Activated naive CD8-positive, alpha-beta T cell (primary cell): ENCODE measurements around the gene PRR5L.

Experiments
- H3K27ac Mint-ChIP-seq: one replicate; pipeline ENCODE4 v1.8.0; 2021; ENCODE audit warnings: mixed read lengths
- H3K27me3 Mint-ChIP-seq: one replicate; pipeline ENCODE4 v1.8.0; 2021; ENCODE audit warnings: mixed read lengths
- H3K36me3 Mint-ChIP-seq: one replicate; pipeline ENCODE4 v1.8.0; 2021; ENCODE audit warnings: mixed read lengths
- H3K4me1 Mint-ChIP-seq: one replicate; pipeline ENCODE4 v1.8.0; 2021; ENCODE audit warnings: low read depth, mixed read lengths
- H3K4me3 Mint-ChIP-seq: one replicate; pipeline ENCODE4 v1.8.0; 2021; ENCODE audit warnings: mild to moderate bottlenecking, mixed read lengths
- H3K9me3 Mint-ChIP-seq: one replicate; pipeline ENCODE4 v1.8.0; 2021; ENCODE audit warnings: low read depth, mixed read lengths

Gene PRR5L

GRCh38 chr11:36487619-36488018 is 191.5 kb downstream of the PRR5L start:
- H3K4me3 Mint-ChIP-seq = no peak overlapping the region
- peaks cover 13% of the 10 kb centered on the region for H3K36me3 Mint-ChIP-seq

GRCh38 chr11:36488096-36488495 is 192.0 kb downstream of the PRR5L start:
- Mint-ChIP-seq H3K9me3 (no peaks in the 10 kb centered on the region), H3K27me3 (no peaks in the 10 kb centered on the region), H3K27ac (no peak overlapping the region), H3K36me3 (peaks cover 13% of the 10 kb centered on the region), H3K4me3 (no peak overlapping the region), H3K4me1 (peaks cover 25% of the 10 kb centered on the region)

More at GRCh38 chr11:36487619-36488018, 191.5 kb downstream of the PRR5L start:
- H3K27me3 Mint-ChIP-seq = no peaks in the 10 kb centered on the region
- no peaks in the 10 kb centered on the region for H3K9me3 Mint-ChIP-seq
- peaks cover 25% of the 10 kb centered on the region for H3K4me1 Mint-ChIP-seq
- H3K27ac Mint-ChIP-seq = no peak overlapping the region

- H3K36me3 Mint-ChIP-seq = peaks cover 9% of the 10 kb centered on the region
- H3K27me3 Mint-ChIP-seq = no peaks in the 10 kb centered on the region
- H3K27ac Mint-ChIP-seq = no peak overlapping the region
- no peak overlapping the region for H3K4me3 Mint-ChIP-seq
- H3K4me1 Mint-ChIP-seq = peaks cover 23% of the 10 kb centered on the region
- no peaks in the 10 kb centered on the region for H3K9me3 Mint-ChIP-seq
Observed at GRCh38 chr11:36490026-36490806, 194.1 kb downstream of the PRR5L start.

GRCh38 chr11:36492724-36493304 is 196.7 kb downstream of the PRR5L start:
- no peaks in the 10 kb centered on the region for H3K9me3 Mint-ChIP-seq
- H3K36me3 Mint-ChIP-seq = peaks cover 9% of the 10 kb centered on the region

GRCh38 chr11:36493332-36493731 is 197.2 kb downstream of the PRR5L start:
- Mint-ChIP-seq H3K36me3 (peaks cover 9% of the 10 kb centered on the region), H3K27me3 (no peaks in the 10 kb centered on the region), H3K27ac (no peak overlapping the region)

More at GRCh38 chr11:36492724-36493304, 196.7 kb downstream of the PRR5L start:
- Mint-ChIP-seq H3K27ac (no peak overlapping the region), H3K4me1 (peaks cover 18% of the 10 kb centered on the region), H3K4me3 (no peak overlapping the region), H3K27me3 (no peaks in the 10 kb centered on the region)

GRCh38 chr11:36498721-36499120 is 202.6 kb downstream of the PRR5L start:
- H3K27ac Mint-ChIP-seq = no peak overlapping the region
- H3K9me3 Mint-ChIP-seq = no peaks in the 10 kb centered on the region
- no peaks in the 10 kb centered on the region for H3K27me3 Mint-ChIP-seq
- H3K4me3 Mint-ChIP-seq = no peak overlapping the region
- H3K36me3 Mint-ChIP-seq = peaks cover 2% of the 10 kb centered on the region
- H3K4me1 Mint-ChIP-seq = peaks cover 29% of the 10 kb centered on the region

More at GRCh38 chr11:36493332-36493731, 197.2 kb downstream of the PRR5L start:
- Mint-ChIP-seq H3K4me3 (no peak overlapping the region), H3K4me1 (peaks cover 13% of the 10 kb centered on the region), H3K9me3 (no peaks in the 10 kb centered on the region)

- Mint-ChIP-seq H3K27me3 (no peaks in the 10 kb centered on the region), H3K27ac (peak overlapping the region; percentile 5), H3K4me1 (peaks cover 31% of the 10 kb centered on the region), H3K36me3 (peaks cover 2% of the 10 kb centered on the region), H3K9me3 (no peaks in the 10 kb centered on the region), H3K4me3 (no peak overlapping the region)
Observed at GRCh38 chr11:36499315-36499714, 203.2 kb downstream of the PRR5L start.

GRCh38 chr11:36500315-36500721 is 204.2 kb downstream of the PRR5L start:
- peaks cover 39% of the 10 kb centered on the region for H3K4me1 Mint-ChIP-seq
- no peaks in the 10 kb centered on the region for H3K27me3 Mint-ChIP-seq
- H3K27ac Mint-ChIP-seq = peak overlapping the region; percentile 11
- H3K4me3 Mint-ChIP-seq = no peak overlapping the region
- no peaks in the 10 kb centered on the region for H3K9me3 Mint-ChIP-seq
- peaks cover 6% of the 10 kb centered on the region for H3K36me3 Mint-ChIP-seq

- Mint-ChIP-seq H3K27ac (no peak overlapping the region), H3K4me1 (peaks cover 48% of the 10 kb centered on the region), H3K36me3 (peaks cover 6% of the 10 kb centered on the region), H3K27me3 (no peaks in the 10 kb centered on the region), H3K4me3 (no peak overlapping the region), H3K9me3 (no peaks in the 10 kb centered on the region)
Observed at GRCh38 chr11:36501236-36501635, 205.1 kb downstream of the PRR5L start.

GRCh38 chr11:36507824-36508489 is 211.9 kb downstream of the PRR5L start:
- H3K27me3 Mint-ChIP-seq = peaks cover 1% of the 10 kb centered on the region
- H3K9me3 Mint-ChIP-seq = no peaks in the 10 kb centered on the region
- peak overlapping the region; percentile 98 for H3K4me3 Mint-ChIP-seq
- peaks cover 38% of the 10 kb centered on the region for H3K4me1 Mint-ChIP-seq
- H3K27ac Mint-ChIP-seq = peak overlapping the region; percentile 35
- peaks cover 6% of the 10 kb centered on the region for H3K36me3 Mint-ChIP-seq

GRCh38 chr11:36508743-36509142 is 212.7 kb downstream of the PRR5L start:
- H3K27me3 Mint-ChIP-seq = peaks cover 1% of the 10 kb centered on the region
- H3K27ac Mint-ChIP-seq = peak overlapping the region; percentile 89
- H3K36me3 Mint-ChIP-seq = peaks cover 6% of the 10 kb centered on the region
- peaks cover 38% of the 10 kb centered on the region for H3K4me1 Mint-ChIP-seq
- no peaks in the 10 kb centered on the region for H3K9me3 Mint-ChIP-seq
- peak overlapping the region; percentile 98 for H3K4me3 Mint-ChIP-seq

GRCh38 chr11:36509201-36509639 is 213.1 kb downstream of the PRR5L start:
- H3K27me3 Mint-ChIP-seq = peaks cover 3% of the 10 kb centered on the region
- H3K4me3 Mint-ChIP-seq = peak overlapping the region; percentile 98
- no peaks in the 10 kb centered on the region for H3K9me3 Mint-ChIP-seq
- peaks cover 5% of the 10 kb centered on the region for H3K36me3 Mint-ChIP-seq
- H3K4me1 Mint-ChIP-seq = peaks cover 37% of the 10 kb centered on the region
- peak overlapping the region; percentile 89 for H3K27ac Mint-ChIP-seq

- Mint-ChIP-seq H3K36me3 (no peaks in the 10 kb centered on the region), H3K27ac (peak within 1 kb of the TSS; percentile 89), H3K27me3 (peaks cover 3% of the 10 kb centered on the region), H3K4me3 (peak within 1 kb of the TSS; percentile 98), H3K9me3 (no peaks in the 10 kb centered on the region), H3K4me1 (peaks cover 31% of the 10 kb centered on the region)
Observed at GRCh38 chr11:36509694-36510593, 213.9 kb downstream of the PRR5L start, which contains the start of gene TRAF6. Gene TRAF6 (minus strand): TSS chr11:36510272. CDS start chr11:36501515, 8,757 bp downstream.

GRCh38 chr11:36510594-36510942 is 214.5 kb downstream of the PRR5L start:
- Mint-ChIP-seq H3K4me3 (peak overlapping the region; percentile 98), H3K36me3 (no peaks in the 10 kb centered on the region), H3K27ac (peak overlapping the region; percentile 13), H3K27me3 (peaks cover 3% of the 10 kb centered on the region), H3K9me3 (no peaks in the 10 kb centered on the region), H3K4me1 (peaks cover 25% of the 10 kb centered on the region)
